ENCODE results near the gene ROR2. TPM values are rescaled to one million over a fixed set of nuclear protein-coding genes. Genes with fewer than 3 reads are reported as not detected.

Gene ROR2
- total RNA-seq (2014; rRNA removed; shearing (Covaris generic)) (8.2 and 12.9 TPM in 2 replicates), polyA plus RNA-seq (2016; fragmentation: Nextera tagmentation; extraction: Ambion mirVana) (7.1 and 7.7 TPM in 2 replicates)

- no peak for TF ChIP-seq EZH2phosphoT487 (IDR thresholded peaks at IDR 0.05; ENCODE audit: insufficient read depth, low read depth)
- H3K4me3 ChIP-seq, result peak within 1 kb of the TSS; percentile 79
- H4K20me1 ChIP-seq (ENCODE audit: insufficient read depth), result no peaks in the 10 kb centered on the region
- no peaks in the 10 kb centered on the region for H3K9me3 ChIP-seq (ENCODE audit: low read depth)
- H2AFZ ChIP-seq, result peak within 1 kb of the TSS; percentile 96
- H3K79me2 ChIP-seq (ENCODE audit: insufficient read depth), result peaks cover 27% of the 10 kb centered on the region
- no peaks in the 10 kb centered on the region for H3K9me2 ChIP-seq (ENCODE audit: insufficient read depth)
- no peaks in the 10 kb centered on the region for H3K36me3 ChIP-seq (ENCODE audit: low read depth)
- H3F3A ChIP-seq (ENCODE audit: insufficient read depth), result peaks cover 23% of the 10 kb centered on the region
- H3K4me1 ChIP-seq (ENCODE audit: insufficient read depth), result peaks cover 27% of the 10 kb centered on the region
- in situ Hi-C loops (cut with MboI), result no loop called here
- peak; percentile 86 for DNase-seq
- H3K4me2 ChIP-seq (ENCODE audit: unreplicated experiment), result peak within 1 kb of the TSS; percentile 87
- H3K9ac ChIP-seq, result peak within 1 kb of the TSS; percentile 79
- H3K27me3 ChIP-seq (replicated peaks; ENCODE audit: insufficient read depth), result no peaks in the 10 kb centered on the region
- peak within 1 kb of the TSS; percentile 18; the same call in 1 of the 2 replicates for H3K27ac ChIP-seq
- 1% methylated on average over 33 to 73 of the region's 81 CpGs for WGBS, 2 experiments (ENCODE audit: low coverage in 1 of 2, low lambda C conversion rate in 2 of 2, missing lambda C conversion rate in 2 of 2)
Measured at GRCh38 chr9:91949946-91950664, at the start of gene ROR2. TSS of gene ROR2 (minus strand) at chr9:91950228.

GRCh38 chr9:91995000-91995655 lies 45.1 kb upstream of the ROR2 start:
- in situ Hi-C loops (cut with MboI), result no loop called here
- WGBS, 2 experiments (ENCODE audit: low coverage in 1 of 2, low lambda C conversion rate in 2 of 2, missing lambda C conversion rate in 2 of 2), result 86 to 90% methylated on average over 8 of the region's 8 CpGs
- H3K4me2 ChIP-seq (ENCODE audit: unreplicated experiment), result no peak overlapping the region
- no peaks in the 10 kb centered on the region for H3K36me3 ChIP-seq (ENCODE audit: low read depth)
- TF ChIP-seq EZH2 (IDR thresholded peaks at IDR 0.05; ENCODE audit: insufficient read depth, poor library complexity, severe bottlenecking) (no peak), EZH2phosphoT487 (IDR thresholded peaks at IDR 0.05; ENCODE audit: insufficient read depth, low read depth) (no peak)
- H3K4me3 ChIP-seq, result no peak overlapping the region
- H2AFZ ChIP-seq, result no peak overlapping the region
- H3K79me2 ChIP-seq (ENCODE audit: insufficient read depth), result no peaks in the 10 kb centered on the region
- H4K20me1 ChIP-seq (ENCODE audit: insufficient read depth), result no peaks in the 10 kb centered on the region
- DNase-seq, result no peak
- no peaks in the 10 kb centered on the region for H3K27me3 ChIP-seq (replicated peaks; ENCODE audit: insufficient read depth)
- H3F3A ChIP-seq (ENCODE audit: insufficient read depth), result peaks cover 15% of the 10 kb centered on the region; the same call in 1 of the 2 replicates
- H3K27ac ChIP-seq, result no peak overlapping the region
- H3K9me2 ChIP-seq (ENCODE audit: insufficient read depth), result no peaks in the 10 kb centered on the region
- H3K9ac ChIP-seq, result no peak overlapping the region
- H3K9me3 ChIP-seq (ENCODE audit: low read depth), result no peaks in the 10 kb centered on the region
- H3K4me1 ChIP-seq (ENCODE audit: insufficient read depth), result peaks cover 4% of the 10 kb centered on the region; the same call in 1 of the 2 replicates

GRCh38 chr9:91994422-91994821 lies 44.4 kb upstream of the ROR2 start:
- Histone ChIP-seq H3K27me3 (replicated peaks; ENCODE audit: insufficient read depth) (no peaks in the 10 kb centered on the region), H3K4me2 (ENCODE audit: unreplicated experiment) (no peak overlapping the region), H4K20me1 (ENCODE audit: insufficient read depth) (no peaks in the 10 kb centered on the region), H3K9me2 (ENCODE audit: insufficient read depth) (no peaks in the 10 kb centered on the region), H2AFZ (no peak overlapping the region), H3K9ac (no peak overlapping the region), H3K27ac (no peak overlapping the region), H3K79me2 (ENCODE audit: insufficient read depth) (no peaks in the 10 kb centered on the region), H3K36me3 (ENCODE audit: low read depth) (no peaks in the 10 kb centered on the region), H3K4me3 (no peak overlapping the region), H3K9me3 (ENCODE audit: low read depth) (no peaks in the 10 kb centered on the region), H3F3A (ENCODE audit: insufficient read depth) (peaks cover 15% of the 10 kb centered on the region; the same call in 1 of the 2 replicates), H3K4me1 (ENCODE audit: insufficient read depth) (peaks cover 4% of the 10 kb centered on the region; the same call in 1 of the 2 replicates)
- 78 to 88% methylated on average over 4 of the region's 4 CpGs for WGBS, 2 experiments (ENCODE audit: low coverage in 1 of 2, low lambda C conversion rate in 2 of 2, missing lambda C conversion rate in 2 of 2)
- no peak for DNase-seq
- TF ChIP-seq EZH2 (IDR thresholded peaks at IDR 0.05; ENCODE audit: insufficient read depth, poor library complexity, severe bottlenecking) (no peak), EZH2phosphoT487 (IDR thresholded peaks at IDR 0.05; ENCODE audit: insufficient read depth, low read depth) (no peak)
- in situ Hi-C loops (cut with MboI), result no loop called here

GRCh38 chr9:91992461-91993041 lies 42.5 kb upstream of the ROR2 start:
- no peaks in the 10 kb centered on the region for H4K20me1 ChIP-seq (ENCODE audit: insufficient read depth)
- H3K9me3 ChIP-seq (ENCODE audit: low read depth), result no peaks in the 10 kb centered on the region
- WGBS, 2 experiments (ENCODE audit: low coverage in 1 of 2, low lambda C conversion rate in 2 of 2, missing lambda C conversion rate in 2 of 2), result 1 to 4% methylated on average over 12 of the region's 12 CpGs
- TF ChIP-seq EZH2phosphoT487 (IDR thresholded peaks at IDR 0.05; ENCODE audit: insufficient read depth, low read depth), result no peak
- no peak for TF ChIP-seq EZH2 (IDR thresholded peaks at IDR 0.05; ENCODE audit: insufficient read depth, poor library complexity, severe bottlenecking)
- peak overlapping the region; percentile 79 for H3K27ac ChIP-seq
- H3K4me2 ChIP-seq (ENCODE audit: unreplicated experiment), result peak overlapping the region; percentile 88
- no peaks in the 10 kb centered on the region for H3K9me2 ChIP-seq (ENCODE audit: insufficient read depth)
- no peaks in the 10 kb centered on the region for H3K36me3 ChIP-seq (ENCODE audit: low read depth)
- in situ Hi-C loops (cut with MboI), result no loop called here
- H3K79me2 ChIP-seq (ENCODE audit: insufficient read depth), result no peaks in the 10 kb centered on the region
- peak; percentile 84 for DNase-seq
- peak overlapping the region; percentile 93 for H2AFZ ChIP-seq
- H3K27me3 ChIP-seq (replicated peaks; ENCODE audit: insufficient read depth), result no peaks in the 10 kb centered on the region
- peaks cover 15% of the 10 kb centered on the region; the same call in 1 of the 2 replicates for H3F3A ChIP-seq (ENCODE audit: insufficient read depth)
- H3K9ac ChIP-seq, result peak overlapping the region; percentile 66
- H3K4me1 ChIP-seq (ENCODE audit: insufficient read depth), result peaks cover 4% of the 10 kb centered on the region; the same call in 1 of the 2 replicates
- peak overlapping the region; percentile 71 for H3K4me3 ChIP-seq

All from GM23248 (cell line).